ENCODE data around the gene ABCG8.
"Not testable (repeated sequence)": the region's sequence is repeated elsewhere in the genome, so short reads cannot be mapped to it uniquely, and the experiment has no call there.

ABCG8 gene

GRCh38 chr2:43896906-43897305 lies 58.1 kb downstream of the ABCG8 start:
- H3K36me3 Mint-ChIP-seq (ENCODE audit: low read depth): peaks cover 56% of the 10 kb centered on the region

DNA sequence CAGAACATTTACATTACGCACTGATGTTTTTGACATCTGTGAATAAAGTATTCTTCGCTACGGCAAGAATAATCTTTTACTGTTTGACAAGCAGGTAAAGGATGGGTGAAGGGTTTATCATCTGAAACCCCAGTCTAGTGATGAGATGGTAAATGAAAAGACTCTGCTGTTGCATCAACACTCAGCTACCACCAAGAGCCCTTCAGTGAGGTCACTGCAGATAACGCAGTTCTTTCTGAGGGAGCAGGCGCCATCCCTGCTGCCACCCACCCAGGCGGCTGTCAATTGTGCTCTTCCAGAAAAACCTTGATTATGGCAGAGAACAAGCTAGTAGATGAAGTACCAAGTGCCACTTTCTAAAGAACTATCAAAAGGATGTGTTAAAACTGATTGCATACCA lies 58.7 kb downstream of the ABCG8 start:
- Mint-ChIP-seq H3K27me3 (ENCODE audit: low read depth) (no peaks in the 10 kb centered on the region), H3K9me3 (no peaks in the 10 kb centered on the region), H3K27ac (no peak overlapping the region), H3K4me3 (no peak overlapping the region), H3K36me3 (ENCODE audit: low read depth) (peaks cover 52% of the 10 kb centered on the region), H3K4me1 (ENCODE audit: low read depth) (no peaks in the 10 kb centered on the region)
- DNase-seq (ENCODE audit: low spot score): no peak

More at GRCh38 chr2:43896906-43897305, 58.1 kb downstream of the ABCG8 start:
- Mint-ChIP-seq H3K4me3 (no peak overlapping the region), H3K9me3 (no peaks in the 10 kb centered on the region), H3K27ac (no peak overlapping the region), H3K27me3 (ENCODE audit: low read depth) (no peaks in the 10 kb centered on the region), H3K4me1 (ENCODE audit: low read depth) (no peaks in the 10 kb centered on the region)
- DNase-seq (ENCODE audit: low spot score): no peak

DNA sequence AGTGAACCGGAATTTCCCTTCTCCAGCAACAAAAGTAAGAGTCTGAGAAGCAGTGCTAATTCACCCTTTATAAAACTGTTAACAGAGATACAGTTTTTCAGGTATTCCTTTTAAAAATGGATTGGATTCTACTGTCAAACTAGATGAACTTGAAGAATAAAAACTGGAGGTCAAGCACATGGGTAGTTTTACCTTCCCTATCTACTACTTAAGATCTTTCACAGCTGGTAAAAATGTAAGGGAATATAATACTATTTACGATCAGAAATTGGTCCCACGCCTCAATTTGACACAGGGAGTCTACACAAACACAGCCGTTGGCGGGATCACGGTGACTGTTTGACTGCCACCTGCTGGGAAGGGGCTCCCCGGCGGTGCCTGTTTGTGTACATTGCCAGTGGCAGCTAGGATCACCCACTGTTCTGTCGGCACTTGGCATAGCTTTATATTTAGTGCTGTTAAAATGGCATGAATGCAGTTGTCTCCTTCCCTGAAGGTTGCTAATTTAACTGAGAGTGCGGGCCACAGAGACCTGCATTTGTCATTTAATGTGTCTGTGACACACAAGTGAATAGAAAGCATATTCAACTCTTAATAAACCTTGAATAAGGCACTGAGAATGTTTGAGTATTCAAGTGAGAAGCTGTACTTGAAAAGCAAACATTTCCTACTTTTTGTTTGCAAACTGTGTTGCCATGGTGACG lies 59.5 kb downstream of the ABCG8 start:
- Mint-ChIP-seq H3K36me3 (ENCODE audit: low read depth) (peaks cover 50% of the 10 kb centered on the region), H3K4me3 (no peak overlapping the region), H3K27me3 (ENCODE audit: low read depth) (no peaks in the 10 kb centered on the region), H3K4me1 (ENCODE audit: low read depth) (no peaks in the 10 kb centered on the region), H3K9me3 (no peaks in the 10 kb centered on the region), H3K27ac (no peak overlapping the region)
- no peak for DNase-seq (ENCODE audit: low spot score)

DNA sequence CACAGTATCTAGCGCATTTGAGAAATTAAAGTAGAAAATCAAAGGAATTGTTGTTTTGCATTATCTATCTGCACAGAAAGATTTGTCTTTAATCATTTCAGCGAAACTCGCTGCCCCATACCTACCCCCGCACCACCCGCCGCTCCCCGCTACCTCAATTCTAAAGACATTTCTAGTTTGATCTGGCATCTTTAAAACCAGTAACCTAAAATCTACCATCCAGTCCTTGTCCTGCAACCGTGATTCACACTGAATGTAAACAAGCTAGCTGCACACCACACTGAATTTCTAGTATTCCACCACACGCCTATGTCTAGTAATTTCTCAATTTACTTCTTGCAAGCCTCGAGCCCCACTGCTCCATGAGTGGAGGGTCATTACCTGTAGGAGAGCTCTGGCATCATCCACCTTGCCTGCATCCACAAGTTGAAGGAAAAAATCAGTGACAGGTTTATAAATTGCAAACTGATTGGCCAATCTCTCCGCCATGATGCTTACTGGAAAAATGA lies 60.1 kb downstream of the ABCG8 start:
- peaks cover 45% of the 10 kb centered on the region for H3K36me3 Mint-ChIP-seq (ENCODE audit: low read depth)
- H3K9me3 Mint-ChIP-seq: no peaks in the 10 kb centered on the region
- no peak for DNase-seq (ENCODE audit: low spot score)
- H3K4me1 Mint-ChIP-seq (ENCODE audit: low read depth): no peaks in the 10 kb centered on the region
- H3K27me3 Mint-ChIP-seq (ENCODE audit: low read depth): no peaks in the 10 kb centered on the region
- H3K27ac Mint-ChIP-seq: no peak overlapping the region
- H3K4me3 Mint-ChIP-seq: no peak overlapping the region

- no peaks in the 10 kb centered on the region for H3K4me1 Mint-ChIP-seq (ENCODE audit: low read depth)
- no peaks in the 10 kb centered on the region for H3K9me3 Mint-ChIP-seq
- H3K36me3 Mint-ChIP-seq (ENCODE audit: low read depth): peaks cover 47% of the 10 kb centered on the region
- no peak for DNase-seq (ENCODE audit: low spot score)
- H3K4me3 Mint-ChIP-seq: no peak overlapping the region
- no peaks in the 10 kb centered on the region for H3K27me3 Mint-ChIP-seq (ENCODE audit: low read depth)
- H3K27ac Mint-ChIP-seq: no peak overlapping the region
Measured at GRCh38 chr2:43899589-43899988, 60.8 kb downstream of the ABCG8 start.

GRCh38 chr2:43905371-43905803 lies 66.6 kb downstream of the ABCG8 start:
- H3K4me1 Mint-ChIP-seq (ENCODE audit: low read depth): peaks cover 14% of the 10 kb centered on the region
- no peak for DNase-seq (ENCODE audit: low spot score)
- H3K27ac Mint-ChIP-seq: no peak overlapping the region
- no peaks in the 10 kb centered on the region for H3K9me3 Mint-ChIP-seq
- no peaks in the 10 kb centered on the region for H3K27me3 Mint-ChIP-seq (ENCODE audit: low read depth)
- H3K36me3 Mint-ChIP-seq (ENCODE audit: low read depth): peaks cover 51% of the 10 kb centered on the region
- no peak overlapping the region for H3K4me3 Mint-ChIP-seq

GRCh38 chr2:43905871-43906270 lies 67.1 kb downstream of the ABCG8 start:
- no peak overlapping the region for H3K27ac Mint-ChIP-seq
- H3K4me3 Mint-ChIP-seq: no peak overlapping the region
- no peak for DNase-seq (ENCODE audit: low spot score)
- H3K9me3 Mint-ChIP-seq: no peaks in the 10 kb centered on the region
- H3K36me3 Mint-ChIP-seq (ENCODE audit: low read depth): peaks cover 48% of the 10 kb centered on the region
- no peaks in the 10 kb centered on the region for H3K27me3 Mint-ChIP-seq (ENCODE audit: low read depth)
- H3K4me1 Mint-ChIP-seq (ENCODE audit: low read depth): peaks cover 14% of the 10 kb centered on the region

DNA sequence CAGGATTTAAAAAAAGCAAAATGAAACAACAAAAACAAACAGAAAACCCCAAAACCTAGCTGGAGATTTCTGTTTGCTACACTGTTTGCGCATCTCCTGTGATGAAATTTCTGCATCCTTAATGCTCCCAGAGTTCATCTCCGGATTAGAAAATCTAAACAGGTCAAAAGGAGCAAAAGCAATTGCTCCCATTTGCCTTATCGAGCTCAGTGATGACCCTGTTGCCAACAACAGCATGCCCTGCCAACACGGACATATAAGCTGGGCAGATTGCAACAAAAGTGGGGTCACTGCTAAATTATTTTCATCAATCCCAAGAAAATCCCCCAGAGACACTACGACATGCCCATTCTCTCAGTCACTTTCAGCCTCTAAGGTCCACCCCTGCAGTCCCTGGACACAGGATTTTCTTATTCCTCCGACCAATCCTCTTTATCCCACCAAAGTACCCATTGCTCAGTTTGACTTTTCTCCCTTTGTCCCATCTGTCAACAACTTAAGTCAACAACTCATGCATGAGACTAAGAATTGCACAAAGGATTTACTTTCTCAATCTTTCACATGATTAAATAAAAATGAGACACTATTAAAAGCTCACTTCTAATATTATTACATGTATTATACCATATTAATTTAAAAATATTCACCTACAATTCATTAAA lies 67.8 kb downstream of the ABCG8 start:
- Mint-ChIP-seq H3K36me3 (ENCODE audit: low read depth) (peaks cover 49% of the 10 kb centered on the region), H3K4me3 (no peak overlapping the region), H3K9me3 (no peaks in the 10 kb centered on the region), H3K27ac (no peak overlapping the region), H3K4me1 (ENCODE audit: low read depth) (peaks cover 14% of the 10 kb centered on the region), H3K27me3 (ENCODE audit: low read depth) (no peaks in the 10 kb centered on the region)
- no peak for DNase-seq (ENCODE audit: low spot score)

DNA sequence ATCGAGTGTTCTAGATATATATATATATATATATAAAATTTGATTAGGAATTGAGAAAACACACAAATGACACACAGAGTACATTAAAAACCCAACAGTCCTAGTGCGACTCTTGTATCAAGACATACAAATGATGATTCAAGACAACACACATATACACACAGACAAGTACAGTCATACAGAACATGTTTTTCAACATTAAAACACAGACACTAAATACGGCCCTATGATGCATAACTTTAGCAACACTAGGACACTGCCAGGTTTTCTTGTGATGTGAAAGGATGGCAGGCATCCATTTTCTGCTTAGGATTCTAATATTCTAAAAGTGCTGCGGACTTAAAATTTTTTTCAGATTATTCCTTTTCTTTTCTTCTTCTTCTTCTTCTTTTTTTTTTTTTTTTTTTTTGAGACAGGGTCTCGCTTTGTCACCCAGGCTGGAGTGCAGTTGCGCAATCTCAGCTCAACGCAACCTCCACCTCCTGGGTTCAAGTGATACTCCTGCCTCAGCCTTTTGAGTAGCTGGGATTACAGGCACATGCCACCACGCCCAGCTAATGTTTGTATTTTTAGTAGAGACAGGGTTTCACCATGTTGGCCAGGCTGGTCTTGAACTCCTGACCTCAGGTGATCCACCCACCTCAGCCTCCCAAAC lies 72.5 kb downstream of the ABCG8 start:
- DNase-seq (ENCODE audit: low spot score); H3K4me3 Mint-ChIP-seq; H3K9me3 Mint-ChIP-seq; H3K27me3 Mint-ChIP-seq (ENCODE audit: low read depth): not testable (repeated sequence)
- peak overlapping the region; percentile 26 for H3K27ac Mint-ChIP-seq
- peaks cover 39% of the 10 kb centered on the region for H3K36me3 Mint-ChIP-seq (ENCODE audit: low read depth)
- peaks cover 14% of the 10 kb centered on the region for H3K4me1 Mint-ChIP-seq (ENCODE audit: low read depth)

- Mint-ChIP-seq H3K36me3 (ENCODE audit: low read depth) (peaks cover 29% of the 10 kb centered on the region), H3K4me3 (no peak overlapping the region), H3K27ac (no peak overlapping the region), H3K9me3 (no peaks in the 10 kb centered on the region), H3K27me3 (ENCODE audit: low read depth) (no peaks in the 10 kb centered on the region), H3K4me1 (ENCODE audit: low read depth) (peaks cover 13% of the 10 kb centered on the region)
- no peak for DNase-seq (ENCODE audit: low spot score)
Measured at GRCh38 chr2:43924463-43924862, 85.7 kb downstream of the ABCG8 start.

- Mint-ChIP-seq H3K4me1 (ENCODE audit: low read depth) (peaks cover 15% of the 10 kb centered on the region), H3K4me3 (no peak overlapping the region), H3K27me3 (ENCODE audit: low read depth) (no peaks in the 10 kb centered on the region), H3K27ac (no peak overlapping the region), H3K9me3 (no peaks in the 10 kb centered on the region), H3K36me3 (ENCODE audit: low read depth) (peaks cover 36% of the 10 kb centered on the region)
- DNase-seq (ENCODE audit: low spot score): no peak
Measured at GRCh38 chr2:43925431-43925830, 86.7 kb downstream of the ABCG8 start.

DNA sequence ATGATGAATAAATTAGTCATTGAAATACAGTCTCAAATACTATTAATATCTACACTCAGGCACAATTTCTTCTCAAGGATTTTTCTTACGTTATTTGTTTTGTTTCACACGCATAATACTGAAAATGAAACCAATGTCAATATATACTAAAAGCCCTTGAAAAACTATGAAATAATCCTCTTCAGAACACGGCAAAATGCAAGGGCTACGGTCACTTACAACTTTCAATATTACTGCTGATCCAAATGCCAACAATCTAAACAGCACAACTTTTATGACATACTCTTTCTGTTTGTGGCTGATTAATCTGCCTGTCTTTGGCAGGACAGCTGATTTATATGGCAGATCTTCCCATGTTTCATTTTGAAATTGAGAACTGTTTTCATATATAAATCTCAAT lies 88.7 kb downstream of the ABCG8 start:
- Mint-ChIP-seq H3K27me3 (ENCODE audit: low read depth) (no peaks in the 10 kb centered on the region), H3K4me3 (peak overlapping the region; percentile 68), H3K9me3 (no peaks in the 10 kb centered on the region), H3K36me3 (ENCODE audit: low read depth) (peaks cover 37% of the 10 kb centered on the region), H3K4me1 (ENCODE audit: low read depth) (peaks cover 15% of the 10 kb centered on the region), H3K27ac (peak overlapping the region; percentile 70)
- no peak for DNase-seq (ENCODE audit: low spot score)

DNA sequence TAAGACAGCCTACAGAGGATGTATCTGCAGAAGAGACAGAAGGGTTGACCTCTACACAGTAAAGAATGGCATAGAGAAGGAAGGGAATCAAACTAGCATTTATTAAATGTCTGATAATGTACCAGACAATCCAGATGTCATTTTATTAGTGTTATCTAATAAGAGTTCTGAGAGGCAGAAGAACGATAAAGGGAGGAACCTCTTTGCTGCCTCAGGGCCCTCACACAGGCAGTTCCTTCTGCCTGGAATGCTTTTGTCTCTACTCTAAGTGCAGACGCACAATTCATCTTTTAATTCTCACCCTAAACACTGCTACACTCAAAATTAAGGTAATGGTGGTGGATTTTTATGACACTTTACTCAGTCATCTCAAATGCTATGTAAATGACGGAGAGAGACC lies 92.5 kb downstream of the ABCG8 start:
- Mint-ChIP-seq H3K4me3 (no peak overlapping the region), H3K27me3 (ENCODE audit: low read depth) (no peaks in the 10 kb centered on the region), H3K27ac (no peak overlapping the region), H3K9me3 (no peaks in the 10 kb centered on the region), H3K4me1 (ENCODE audit: low read depth) (peaks cover 28% of the 10 kb centered on the region), H3K36me3 (ENCODE audit: low read depth) (peaks cover 39% of the 10 kb centered on the region)
- no peak for DNase-seq (ENCODE audit: low spot score)

Data from T-helper 2 cell treated with Interferon-gamma antibody and Interleukin-4, amounts not matched to agents 5 μg/mL and 100 μg/mL, for 36 hours (primary cell).